ENCODE results near the gene SDCCAG8.

The SDCCAG8 gene

DNA sequence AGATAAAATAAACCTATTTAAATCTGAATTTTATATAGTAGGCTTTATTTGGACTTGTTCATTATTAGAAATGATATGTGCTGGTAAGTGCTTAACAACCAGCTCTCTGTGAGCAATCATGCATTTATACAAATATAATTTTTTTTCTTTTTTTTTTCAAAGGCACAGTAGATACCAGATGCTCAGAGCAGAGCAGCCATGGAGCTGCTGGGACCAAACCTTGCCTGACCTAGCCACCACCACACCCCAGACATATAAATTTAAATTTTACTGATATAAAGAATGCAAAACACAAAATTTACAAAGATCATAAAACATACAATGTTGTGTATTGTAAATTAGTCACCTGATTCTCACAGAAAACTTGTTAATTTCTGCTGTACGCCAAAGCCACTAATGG lies 290.6 kb downstream of the SDCCAG8 start:
- Histone ChIP-seq H3K4me1 (ENCODE audit: control insufficient read depth, insufficient read depth, low read length) (no peaks in the 10 kb centered on the region), H3K27me3 (ENCODE audit: control insufficient read depth, insufficient read depth, low read length) (no peaks in the 10 kb centered on the region), H3K9me3 (ENCODE audit: control insufficient read depth, insufficient read depth, low read length) (no peaks in the 10 kb centered on the region), H3K36me3 (ENCODE audit: control insufficient read depth, insufficient read depth, low read length) (no peaks in the 10 kb centered on the region), H3K4me3 (ENCODE audit: low read length) (no peak overlapping the region), H3K27ac (ENCODE audit: low read length) (no peak overlapping the region)
- DNase-seq (ENCODE audit: low read depth, low spot score), result no peak
- no CpG with 5 or more reads among the region's 1 CpG for WGBS (ENCODE audit: insufficient coverage, insufficient read length)

DNA sequence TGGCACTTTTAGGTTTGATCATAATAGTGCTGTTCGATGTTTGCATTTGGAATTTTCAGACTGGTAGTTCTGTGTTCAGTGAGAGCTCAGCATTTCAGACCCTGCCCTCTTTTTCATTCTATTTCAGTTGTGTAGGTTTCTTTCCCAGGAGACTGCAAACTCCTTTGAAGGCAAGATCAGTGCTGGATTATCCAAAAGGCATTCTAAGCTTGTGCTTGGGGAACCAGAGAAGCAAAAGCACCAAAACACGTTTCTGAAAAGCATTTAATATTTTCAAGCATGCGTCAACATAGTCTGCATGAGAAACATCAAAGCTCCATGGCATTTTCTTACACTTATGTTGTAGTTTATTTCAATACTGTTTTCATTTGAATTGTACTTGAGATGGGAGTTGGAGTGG lies 292.1 kb downstream of the SDCCAG8 start:
- Histone ChIP-seq H3K9me3 (ENCODE audit: control insufficient read depth, insufficient read depth, low read length) (no peaks in the 10 kb centered on the region), H3K4me3 (ENCODE audit: low read length) (no peak overlapping the region), H3K27ac (ENCODE audit: low read length) (no peak overlapping the region), H3K36me3 (ENCODE audit: control insufficient read depth, insufficient read depth, low read length) (no peaks in the 10 kb centered on the region), H3K27me3 (ENCODE audit: control insufficient read depth, insufficient read depth, low read length) (no peaks in the 10 kb centered on the region), H3K4me1 (ENCODE audit: control insufficient read depth, insufficient read depth, low read length) (no peaks in the 10 kb centered on the region)
- no CpG with 5 or more reads among the region's 3 CpGs for WGBS (ENCODE audit: insufficient coverage, insufficient read length)
- no peak for DNase-seq (ENCODE audit: low read depth, low spot score)

DNA sequence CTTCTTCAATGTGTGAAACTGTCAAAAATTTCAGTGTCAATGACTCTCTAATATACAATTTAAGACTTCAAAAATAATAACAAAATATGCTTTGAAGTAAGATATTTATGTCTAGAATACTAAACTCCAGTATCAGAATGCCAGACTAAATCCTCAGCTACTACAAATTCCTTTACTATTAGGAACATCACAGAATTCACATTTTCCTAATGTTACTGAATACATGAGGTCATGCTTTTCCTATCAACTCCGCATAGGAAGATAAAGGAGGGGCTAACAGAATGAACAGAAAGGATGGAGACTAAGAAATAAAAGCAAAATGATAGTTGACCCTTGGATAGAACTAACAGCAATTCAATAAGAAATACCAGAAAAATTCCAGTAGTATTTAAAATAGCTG lies 292.7 kb downstream of the SDCCAG8 start:
- Histone ChIP-seq H3K9me3 (ENCODE audit: control insufficient read depth, insufficient read depth, low read length) (no peaks in the 10 kb centered on the region), H3K27me3 (ENCODE audit: control insufficient read depth, insufficient read depth, low read length) (no peaks in the 10 kb centered on the region), H3K4me1 (ENCODE audit: control insufficient read depth, insufficient read depth, low read length) (no peaks in the 10 kb centered on the region), H3K4me3 (ENCODE audit: low read length) (no peak overlapping the region), H3K27ac (ENCODE audit: low read length) (no peak overlapping the region), H3K36me3 (ENCODE audit: control insufficient read depth, insufficient read depth, low read length) (no peaks in the 10 kb centered on the region)
- no peak for DNase-seq (ENCODE audit: low read depth, low spot score)
- no CpG with 5 or more reads among the region's 1 CpG for WGBS (ENCODE audit: insufficient coverage, insufficient read length)

DNA sequence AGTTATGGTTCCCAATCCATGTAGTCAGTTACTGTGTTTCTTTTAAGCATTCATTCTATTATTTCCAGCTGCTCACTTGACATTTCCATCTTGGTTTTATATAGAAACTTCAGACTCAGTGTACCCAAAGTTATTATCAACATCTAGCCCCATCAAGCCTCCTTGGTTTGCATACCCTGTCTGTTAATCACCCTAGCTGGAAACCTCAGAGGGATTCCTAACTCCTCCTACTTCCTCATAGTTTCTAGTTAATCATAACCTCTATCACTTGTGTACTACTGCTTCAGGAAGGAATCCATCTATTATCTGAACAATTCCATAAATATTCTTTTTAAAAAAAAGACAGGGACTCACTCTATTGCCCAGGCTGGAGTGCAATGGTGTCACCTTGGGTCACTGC lies 293.3 kb downstream of the SDCCAG8 start:
- H3K27me3 ChIP-seq (ENCODE audit: control insufficient read depth, insufficient read depth, low read length), result no peaks in the 10 kb centered on the region
- no peaks in the 10 kb centered on the region for H3K9me3 ChIP-seq (ENCODE audit: control insufficient read depth, insufficient read depth, low read length)
- no peaks in the 10 kb centered on the region for H3K4me1 ChIP-seq (ENCODE audit: control insufficient read depth, insufficient read depth, low read length)
- no peak for DNase-seq (ENCODE audit: low read depth, low spot score)
- H3K36me3 ChIP-seq (ENCODE audit: control insufficient read depth, insufficient read depth, low read length), result no peaks in the 10 kb centered on the region
- no peak overlapping the region for H3K27ac ChIP-seq (ENCODE audit: low read length)
- no peak overlapping the region for H3K4me3 ChIP-seq (ENCODE audit: low read length)
